ENCODE data around the gene KCNG2.
A peak's percentile ranks its signal among the peaks of the same experiment; 100 is the strongest.
"Not testable (repeated sequence)": the region's sequence is repeated elsewhere in the genome, so short reads cannot be mapped to it uniquely, and the experiment has no call there.

The KCNG2 gene

DNA sequence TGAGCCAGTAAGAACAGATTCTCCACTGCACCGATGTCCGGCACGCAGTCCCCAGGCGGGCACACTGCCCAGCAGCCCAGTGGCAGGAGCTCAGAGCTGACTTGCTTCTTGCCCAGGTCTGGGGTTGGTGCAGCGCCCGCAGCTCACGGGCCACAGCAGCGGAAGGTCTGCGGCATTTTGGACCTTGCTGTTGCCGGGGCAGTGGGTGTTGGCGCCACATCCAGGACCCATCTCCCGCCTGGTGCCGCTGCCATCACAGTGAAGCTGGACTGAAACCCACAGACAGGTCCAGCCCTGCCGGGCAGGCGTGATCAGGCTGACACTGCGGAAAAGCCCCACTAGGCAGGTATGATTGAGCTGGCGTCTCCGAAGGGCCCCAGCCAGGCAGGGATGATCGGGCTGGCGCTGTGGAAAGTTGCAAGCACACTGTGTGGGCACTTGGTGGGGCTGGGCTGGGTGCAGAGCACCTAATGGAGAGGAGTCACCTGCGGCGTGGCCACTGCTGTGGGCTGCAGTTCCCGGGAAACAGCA is 78.3 kb downstream of the KCNG2 start:
- intact Hi-C loops (cut with DNase I; ENCODE audit: low total_unique reads), result no loop called here
- no peaks in the 10 kb centered on the region for H3K9me3 ChIP-seq
- H3K27ac ChIP-seq, result no peak overlapping the region
- no peaks in the 10 kb centered on the region for H3K4me1 ChIP-seq
- DNase-seq, result no peak
- TF ChIP-seq, protein P1, sequence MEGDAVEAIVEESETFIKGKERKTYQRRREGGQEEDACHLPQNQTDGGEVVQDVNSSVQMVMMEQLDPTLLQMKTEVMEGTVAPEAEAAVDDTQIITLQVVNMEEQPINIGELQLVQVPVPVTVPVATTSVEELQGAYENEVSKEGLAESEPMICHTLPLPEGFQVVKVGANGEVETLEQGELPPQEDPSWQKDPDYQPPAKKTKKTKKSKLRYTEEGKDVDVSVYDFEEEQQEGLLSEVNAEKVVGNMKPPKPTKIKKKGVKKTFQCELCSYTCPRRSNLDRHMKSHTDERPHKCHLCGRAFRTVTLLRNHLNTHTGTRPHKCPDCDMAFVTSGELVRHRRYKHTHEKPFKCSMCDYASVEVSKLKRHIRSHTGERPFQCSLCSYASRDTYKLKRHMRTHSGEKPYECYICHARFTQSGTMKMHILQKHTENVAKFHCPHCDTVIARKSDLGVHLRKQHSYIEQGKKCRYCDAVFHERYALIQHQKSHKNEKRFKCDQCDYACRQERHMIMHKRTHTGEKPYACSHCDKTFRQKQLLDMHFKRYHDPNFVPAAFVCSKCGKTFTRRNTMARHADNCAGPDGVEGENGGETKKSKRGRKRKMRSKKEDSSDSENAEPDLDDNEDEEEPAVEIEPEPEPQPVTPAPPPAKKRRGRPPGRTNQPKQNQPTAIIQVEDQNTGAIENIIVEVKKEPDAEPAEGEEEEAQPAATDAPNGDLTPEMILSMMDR (IDR thresholded peaks at IDR 0.05), result no peak
- peaks cover 0 to 39% of the 10 kb centered on the region in 2 donors for H3K27me3 ChIP-seq
- H3K36me3 ChIP-seq, result no peaks in the 10 kb centered on the region
- no peak overlapping the region for H3K4me3 ChIP-seq

DNA sequence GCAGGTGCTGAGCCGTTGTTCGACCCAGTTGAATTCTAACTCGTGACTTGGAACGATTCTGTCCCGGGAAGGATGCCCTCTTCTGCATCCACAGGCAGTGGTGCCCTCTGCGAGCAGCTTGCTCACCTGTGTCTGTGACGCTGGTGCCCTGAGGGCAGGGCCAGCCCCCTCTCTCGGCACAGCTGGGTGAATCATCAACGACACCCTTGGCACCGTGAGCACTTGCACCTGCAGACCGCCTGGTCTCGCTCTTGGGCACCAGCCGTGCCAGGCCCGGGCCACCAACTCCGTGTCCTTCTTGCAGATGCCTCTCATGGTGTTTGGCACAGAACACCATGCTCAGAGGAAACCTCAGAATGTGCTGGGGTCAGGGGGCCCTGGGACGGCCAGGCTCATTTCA is 78.8 kb downstream of the KCNG2 start:
- Histone ChIP-seq H3K4me3 (no peak overlapping the region), H3K9me3 (no peaks in the 10 kb centered on the region), H3K36me3 (no peaks in the 10 kb centered on the region), H3K27me3 (peaks cover 0 to 36% of the 10 kb centered on the region in 2 donors), H3K4me1 (no peaks in the 10 kb centered on the region), H3K27ac (no peak overlapping the region)
- DNase-seq, result no peak
- TF ChIP-seq, protein P1 (IDR thresholded peaks at IDR 0.05), result no peak
- intact Hi-C loops (cut with DNase I; ENCODE audit: low total_unique reads), result no loop called here

DNA sequence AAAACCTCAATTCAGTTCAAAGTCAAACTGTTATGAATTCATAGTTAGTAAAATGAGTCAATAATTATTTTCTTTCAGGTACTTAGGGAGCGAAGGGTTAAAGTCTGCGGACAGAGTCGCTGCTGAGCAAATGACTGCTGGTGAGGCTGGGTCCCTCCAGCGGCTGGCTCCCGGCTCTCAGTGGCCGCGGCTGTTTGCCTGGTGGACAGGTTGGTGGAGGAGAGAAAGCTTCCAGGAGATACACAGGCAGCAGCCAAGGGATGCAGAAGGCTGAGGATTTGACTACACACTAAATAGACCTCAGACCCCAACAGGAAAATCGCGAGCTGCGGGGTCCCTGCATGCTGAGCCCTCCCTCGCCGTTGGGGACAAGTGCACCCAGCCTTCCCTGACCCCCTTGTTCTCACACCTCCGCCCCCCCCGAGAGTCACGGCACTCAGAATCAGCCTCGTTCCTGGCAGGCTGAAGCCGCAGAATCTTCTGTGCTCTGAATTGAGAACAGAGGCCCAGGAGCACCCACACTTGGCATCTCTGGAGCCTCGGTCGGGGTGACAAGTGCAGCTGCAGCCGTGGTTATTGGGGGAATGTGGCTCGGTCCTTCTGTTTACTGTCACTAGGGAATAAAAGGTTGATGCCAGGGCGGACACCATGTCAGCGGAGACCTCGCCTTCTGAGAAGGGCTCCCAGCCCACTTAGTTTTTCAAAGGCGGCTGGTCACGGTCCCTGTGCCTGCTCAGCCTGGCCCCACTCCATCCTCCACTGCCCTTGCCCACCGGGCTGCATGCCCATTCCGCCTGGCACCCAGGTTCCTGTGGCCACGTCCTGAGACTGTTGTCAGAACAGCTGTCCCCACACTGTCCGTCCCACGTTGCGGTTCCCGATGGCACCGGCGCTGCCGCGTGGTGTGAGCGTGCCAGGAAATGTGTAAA is 79.7 kb downstream of the KCNG2 start:
- Histone ChIP-seq H3K36me3 (no peaks in the 10 kb centered on the region), H3K4me3 (no peak overlapping the region), H3K9me3 (no peaks in the 10 kb centered on the region), H3K27ac (no peak overlapping the region), H3K27me3 (peaks cover 0 to 31% of the 10 kb centered on the region in 2 donors), H3K4me1 (no peaks in the 10 kb centered on the region)
- peak in 1 of 2 donors; percentile 57 for DNase-seq
- intact Hi-C loops (cut with DNase I; ENCODE audit: low total_unique reads), result no loop called here
- TF ChIP-seq, protein P1 (IDR thresholded peaks at IDR 0.05), result no peak

DNA sequence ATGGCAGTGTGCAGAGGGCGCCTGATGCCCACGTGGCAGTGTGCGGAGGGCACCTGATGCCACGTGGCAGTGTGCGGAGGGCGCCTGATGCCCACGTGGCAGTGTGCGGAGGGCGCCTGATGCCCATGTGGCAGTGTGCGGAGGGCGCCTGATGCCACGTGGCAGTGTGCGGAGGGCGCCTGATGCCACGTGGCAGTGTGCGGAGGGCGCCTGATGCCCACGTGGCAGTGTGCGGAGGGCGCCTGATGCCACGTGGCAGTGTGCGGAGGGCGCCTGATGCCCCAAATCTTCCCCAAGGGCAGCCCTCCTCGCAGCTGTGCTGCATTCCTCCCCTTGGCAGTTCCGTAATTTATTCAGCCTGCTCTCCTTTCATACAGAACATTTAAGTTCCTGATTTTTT is 80.5 kb downstream of the KCNG2 start:
- H3K9me3 ChIP-seq; H3K36me3 ChIP-seq; intact Hi-C loops (cut with DNase I; ENCODE audit: low total_unique reads); H3K4me1 ChIP-seq; DNase-seq; H3K4me3 ChIP-seq; H3K27ac ChIP-seq: not testable (repeated sequence)
- H3K27me3 ChIP-seq, result peaks cover 0 to 29% of the 10 kb centered on the region in 2 donors

DNA sequence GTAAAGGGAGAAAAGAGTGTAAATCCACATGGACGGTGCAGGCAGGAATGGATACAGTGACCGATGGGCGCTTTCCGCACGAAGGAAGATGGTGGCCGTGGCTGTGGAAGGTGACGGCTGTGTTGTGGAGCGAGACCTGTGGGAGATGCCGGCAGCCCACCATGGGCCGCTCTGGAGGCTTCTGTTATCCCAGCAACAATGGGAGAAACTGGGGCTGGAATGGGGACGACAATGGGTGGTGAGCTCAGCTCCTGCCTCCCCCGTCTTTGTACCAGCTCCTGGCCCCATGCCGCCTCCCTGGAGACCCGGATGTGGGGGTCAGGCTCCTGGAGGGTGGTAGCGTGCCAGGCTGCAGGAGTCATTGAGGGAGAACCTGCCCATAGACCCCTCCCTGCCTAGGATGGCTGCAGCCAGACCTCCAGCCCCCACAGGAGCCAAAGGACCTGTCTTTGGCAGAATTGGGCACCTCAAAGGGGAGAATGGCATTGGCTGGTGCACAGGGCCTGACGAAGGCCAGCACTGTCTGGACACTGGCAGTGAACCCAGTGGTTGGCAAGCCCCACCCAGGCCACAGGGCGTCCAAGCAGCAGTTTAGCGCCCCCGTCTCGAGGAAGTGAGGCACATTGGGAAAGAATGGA is 81.1 kb downstream of the KCNG2 start:
- no peaks in the 10 kb centered on the region for H3K9me3 ChIP-seq
- no peak overlapping the region for H3K4me3 ChIP-seq
- no peak overlapping the region for H3K27ac ChIP-seq
- no peaks in the 10 kb centered on the region for H3K36me3 ChIP-seq
- intact Hi-C loops (cut with DNase I; ENCODE audit: low total_unique reads), result no loop called here
- no peaks in the 10 kb centered on the region for H3K4me1 ChIP-seq
- DNase-seq, result peak in 1 of 2 donors; percentile 61
- TF ChIP-seq, protein P1 (IDR thresholded peaks at IDR 0.05), result no peak
- H3K27me3 ChIP-seq, result peaks cover 0 to 23% of the 10 kb centered on the region in 2 donors

DNA sequence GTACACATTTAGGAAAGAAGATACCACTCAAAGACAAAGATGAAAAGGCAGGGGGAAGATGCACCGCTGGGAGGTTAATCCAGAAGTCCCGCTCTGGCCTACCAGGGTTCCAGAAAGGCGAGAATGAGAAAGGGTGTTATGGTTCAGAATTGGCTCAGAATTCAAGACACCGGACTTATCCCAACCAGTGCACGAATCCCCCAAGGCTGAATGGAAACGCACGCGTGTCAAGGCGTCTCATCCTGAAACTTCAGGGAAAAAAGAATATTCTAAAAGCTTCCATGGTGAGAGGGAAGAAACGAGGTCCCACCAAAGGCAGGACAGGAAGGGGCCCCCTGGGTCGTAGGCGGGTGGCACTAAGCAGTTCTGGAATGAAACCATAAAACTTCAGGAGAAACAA is 81.8 kb downstream of the KCNG2 start:
- no peak for DNase-seq

More for the DNA sequence above, 81.8 kb downstream of the KCNG2 start:
- Histone ChIP-seq H3K9me3 (no peaks in the 10 kb centered on the region), H3K27me3 (peaks cover 0 to 19% of the 10 kb centered on the region in 2 donors), H3K4me1 (no peaks in the 10 kb centered on the region), H3K36me3 (no peaks in the 10 kb centered on the region), H3K27ac (no peak overlapping the region), H3K4me3 (no peak overlapping the region)
- intact Hi-C loops (cut with DNase I; ENCODE audit: low total_unique reads), result no loop called here
- TF ChIP-seq, protein P1 (IDR thresholded peaks at IDR 0.05), result no peak
